Stimulated activated CD4-positive, alpha-beta T cell treated with anti-CD3 and anti-CD28 coated beads, Interleukin-2, amount 100 ng/mL, for 4 hours (primary cell): ENCODE measurements around the gene PSEN1.

ENCODE experiments used
- DNase-seq: peaks from one replicate; pipeline ENCODE4 v3.0.0-alpha.2; 2020; ENCODE audit warnings: low read depth

Gene PSEN1

GRCh38 chr14:73254247-73255004 lies 118.1 kb downstream of the PSEN1 start:
- DNase-seq = no peak

GRCh38 chr14:73255005-73255400 lies 118.7 kb downstream of the PSEN1 start:
- no peak for DNase-seq

- no peak for DNase-seq
Observed at GRCh38 chr14:73255693-73256225, 119.5 kb downstream of the PSEN1 start.

- DNase-seq = no peak
Observed at GRCh38 chr14:73258076-73258475, 121.8 kb downstream of the PSEN1 start.

- no peak for DNase-seq
Observed at GRCh38 chr14:73258845-73259611, 122.7 kb downstream of the PSEN1 start.

GRCh38 chr14:73259837-73260236 lies 123.5 kb downstream of the PSEN1 start:
- no peak for DNase-seq

- DNase-seq = no peak
Observed at GRCh38 chr14:73260574-73260973, 124.3 kb downstream of the PSEN1 start.

GRCh38 chr14:73261075-73261474 lies 124.8 kb downstream of the PSEN1 start:
- no peak for DNase-seq

- DNase-seq = no peak
Observed at GRCh38 chr14:73261520-73262426, 125.5 kb downstream of the PSEN1 start.

GRCh38 chr14:73262427-73263183 lies 126.3 kb downstream of the PSEN1 start:
- DNase-seq = no peak

- DNase-seq = no peak
Observed at GRCh38 chr14:73263606-73264005, 127.3 kb downstream of the PSEN1 start.

- no peak for DNase-seq
Observed at GRCh38 chr14:73264080-73264884, 128.0 kb downstream of the PSEN1 start.

GRCh38 chr14:73264885-73265720 lies 128.8 kb downstream of the PSEN1 start:
- no peak for DNase-seq

GRCh38 chr14:73265721-73266046 lies 129.4 kb downstream of the PSEN1 start:
- no peak for DNase-seq

- no peak for DNase-seq
Observed at GRCh38 chr14:73266317-73266716, 130.0 kb downstream of the PSEN1 start.

GRCh38 chr14:73267474-73267873 lies 131.2 kb downstream of the PSEN1 start:
- DNase-seq = no peak

- DNase-seq = no peak
Observed at GRCh38 chr14:73269729-73270531, 133.6 kb downstream of the PSEN1 start.

GRCh38 chr14:73272393-73272792 lies 136.1 kb downstream of the PSEN1 start:
- DNase-seq = no peak
